A549 treated with dexamethasone at 1 μM for 4 hours (cell line): ENCODE data around the gene BPGM. TPM values are rescaled to one million over a fixed set of nuclear protein-coding genes. Genes with fewer than 3 reads are reported as not detected.

Experiments used
- total RNA-seq: library from RNA; stranded (reverse); fragments of 200-300 nt; extraction: Qiagen RNA extraction; gene quantifications from 5 replicates; pipeline ENCODE4 v1.2.3, GENCODE V29; 2022

BPGM gene
- total RNA-seq, result 17.2 to 23.5 TPM (median 18.8 TPM) in 5 replicates

DNA sequence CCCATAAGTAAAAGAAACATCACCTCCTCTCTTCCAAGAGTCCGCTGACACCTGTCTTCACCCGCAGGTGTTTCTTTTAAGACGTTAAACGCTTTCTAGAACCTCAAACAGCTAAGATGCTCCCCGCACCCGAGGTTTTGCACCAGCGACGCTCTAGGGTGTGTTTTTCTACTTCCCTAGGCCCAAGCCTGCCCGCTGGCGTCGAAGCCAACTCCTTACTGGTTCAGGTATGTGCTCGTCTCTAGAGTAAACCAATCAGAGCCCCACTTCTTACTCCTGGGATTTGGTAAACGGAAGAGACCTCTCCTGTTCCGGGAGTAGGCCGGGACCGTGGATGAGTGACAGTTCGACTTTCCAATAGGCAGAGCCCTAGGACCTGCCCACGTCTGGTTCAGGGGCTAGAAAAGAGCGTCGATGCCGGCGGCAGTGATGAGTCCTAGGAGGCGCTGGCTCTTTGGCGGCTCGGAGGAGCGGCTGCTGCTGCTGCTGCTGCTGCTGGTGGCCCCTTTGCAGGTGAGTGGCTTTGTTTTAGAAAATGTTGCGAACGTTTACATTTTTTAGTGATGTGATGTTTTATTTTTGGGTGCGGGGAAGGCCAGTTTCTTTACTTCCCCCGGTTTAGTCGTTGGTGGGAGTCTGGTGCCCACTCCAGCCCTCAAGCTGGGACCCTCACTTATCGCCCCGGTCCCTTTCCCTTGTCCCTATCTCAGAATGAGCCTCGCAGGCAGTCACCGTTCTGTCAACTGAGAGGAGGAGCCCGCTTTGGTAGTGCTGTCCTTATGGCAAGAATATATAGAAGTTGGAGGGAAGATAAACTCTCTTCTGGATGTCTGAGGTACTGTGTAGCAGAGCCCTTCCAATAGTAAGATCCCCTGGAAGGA lies at the start of gene BPGM:
Gene BPGM (plus strand): TSS at position 429 of the 881 bp plus-strand sequence. CDS start 14,655 bp downstream, outside the sequence.

Other genes with a start within 250 kb of the BPGM start
- 2,060 to 2,330 TPM (median 2,276 TPM) in 5 replicates for gene AKR1B1, start 187.8 kb upstream of the BPGM start, total RNA-seq
- 2,309 to 2,514 TPM (median 2,482 TPM) in 5 replicates for gene AKR1B10, start 119.3 kb upstream of the BPGM start, total RNA-seq
- 32.2 to 43.4 TPM (median 40.3 TPM) in 5 replicates for gene AKR1B15, start 97.7 kb upstream of the BPGM start, total RNA-seq
- gene CALD1, start 132.8 kb downstream of the BPGM start, total RNA-seq, result 153 to 255 TPM (median 221 TPM) in 5 replicates